Endothelial cell (in vitro differentiated cells): ENCODE results near the gene TMEM208. TPM values are rescaled to one million over a fixed set of nuclear protein-coding genes. Genes with fewer than 3 reads are reported as not detected.

ENCODE experiments used
- DNase-seq: peaks from one replicate; pipeline ENCODE4 v3.0.0; 2021; ENCODE audit warnings: low spot score
- H3K27ac Mint-ChIP-seq: one replicate; pipeline ENCODE4 v1.8.0; 2021; ENCODE audit warnings: mixed read lengths, inconsistent platforms; ENCODE audit not compliant: unreplicated experiment
- H3K27me3 Mint-ChIP-seq: one replicate; pipeline ENCODE4 v1.8.0; 2021; ENCODE audit warnings: mild to moderate bottlenecking, moderate library complexity, mixed read lengths, inconsistent platforms; ENCODE audit not compliant: unreplicated experiment
- H3K36me3 Mint-ChIP-seq: one replicate; pipeline ENCODE4 v1.8.0; 2021; ENCODE audit warnings: mild to moderate bottlenecking, low read depth, mixed read lengths, inconsistent platforms; ENCODE audit not compliant: unreplicated experiment
- H3K4me1 Mint-ChIP-seq: one replicate; pipeline ENCODE4 v1.8.0; 2021; ENCODE audit warnings: mild to moderate bottlenecking, mixed read lengths, inconsistent platforms; ENCODE audit not compliant: unreplicated experiment
- H3K4me3 Mint-ChIP-seq: one replicate; pipeline ENCODE4 v1.8.0; 2021; ENCODE audit warnings: mild to moderate bottlenecking, mixed read lengths, inconsistent platforms; ENCODE audit not compliant: unreplicated experiment
- H3K9me3 Mint-ChIP-seq: one replicate; pipeline ENCODE4 v1.8.0; 2021; ENCODE audit warnings: mixed read lengths, inconsistent platforms; ENCODE audit not compliant: unreplicated experiment
- CTCF ChIP-seq: fragments of 200-600 bp; sonication (generic); IDR thresholded peaks from one replicate; pipeline ENCODE4 v1.5.0; 2021; ENCODE audit warnings: antibody characterized with exemption; ENCODE audit not compliant: unreplicated experiment
- total RNA-seq: library from RNA; stranded (reverse); fragmentation: NEBNext Ultra II Directional; extraction: Animal tissue kit (Norgen Biotek cat#: 25700); gene quantifications from one replicate; pipeline ENCODE4 v1.2.1, GENCODE V29; 2021; ENCODE audit not compliant: unreplicated experiment

TMEM208 gene
- total RNA-seq, 1 donor from 2014 or later, result 33.6 TPM

- DNase-seq, result no peak
- Mint-ChIP-seq H3K4me1 (peaks cover 59% of the 10 kb centered on the region), H3K4me3 (peak overlapping the region; percentile 29), H3K27ac (peak overlapping the region; percentile 81), H3K27me3 (peaks cover 9% of the 10 kb centered on the region), H3K9me3 (no peaks in the 10 kb centered on the region), H3K36me3 (peaks cover 17% of the 10 kb centered on the region)
- TF ChIP-seq CTCF, result no peak
These were observed 16.6 kb downstream of the TMEM208 start for GRCh38 chr16:67243481-67243880.

- Mint-ChIP-seq H3K4me1 (peaks cover 59% of the 10 kb centered on the region), H3K9me3 (no peaks in the 10 kb centered on the region), H3K36me3 (peaks cover 7% of the 10 kb centered on the region), H3K27me3 (peaks cover 12% of the 10 kb centered on the region), H3K27ac (peak overlapping the region; percentile 81), H3K4me3 (peak overlapping the region; percentile 87)
- no peak for TF ChIP-seq CTCF
- no peak for DNase-seq
These were observed 17.7 kb downstream of the TMEM208 start for GRCh38 chr16:67244387-67245185.

GRCh38 chr16:67245186-67245585 is 18.3 kb downstream of the TMEM208 start:
- Mint-ChIP-seq H3K27me3 (peaks cover 16% of the 10 kb centered on the region), H3K4me3 (peak overlapping the region; percentile 87), H3K27ac (peak overlapping the region; percentile 76), H3K4me1 (peaks cover 61% of the 10 kb centered on the region), H3K9me3 (no peaks in the 10 kb centered on the region), H3K36me3 (peaks cover 4% of the 10 kb centered on the region)
- DNase-seq, result no peak
- no peak for TF ChIP-seq CTCF

GRCh38 chr16:67245674-67246080 is 18.7 kb downstream of the TMEM208 start:
- Mint-ChIP-seq H3K4me3 (peak overlapping the region; percentile 87), H3K27me3 (peaks cover 16% of the 10 kb centered on the region), H3K27ac (peak overlapping the region; percentile 42), H3K9me3 (no peaks in the 10 kb centered on the region), H3K36me3 (peaks cover 4% of the 10 kb centered on the region), H3K4me1 (peaks cover 60% of the 10 kb centered on the region)
- no peak for TF ChIP-seq CTCF
- no peak for DNase-seq

GRCh38 chr16:67246081-67246755 is 19.3 kb downstream of the TMEM208 start:
- Mint-ChIP-seq H3K4me3 (peak overlapping the region; percentile 94), H3K9me3 (no peaks in the 10 kb centered on the region), H3K4me1 (peaks cover 58% of the 10 kb centered on the region), H3K36me3 (peaks cover 4% of the 10 kb centered on the region), H3K27ac (peak overlapping the region; percentile 48), H3K27me3 (peaks cover 16% of the 10 kb centered on the region)
- peak; percentile 81 for DNase-seq
- no peak for TF ChIP-seq CTCF
